Spleen (tissue), 7 donors: ENCODE measurements around the gene PRDX5.

ENCODE experiments used
- POLR2A ChIP-seq, 3 donors: fragments of 450-650 bp; IDR thresholded peaks; one replicate each; pipeline ENCODE4 v1.5.1; 2017; ENCODE audit warnings: antibody characterized with exemption in 3 of 3, mild to moderate bottlenecking in 1 of 3
- TF ChIP-seq, protein P1 (sequence below), 11 experiments: fragments of 200-600 bp in 7 of 11; fragments of 450-650 bp in 4 of 11; sonication (generic) in 4 of 11; IDR thresholded peaks in 8 of 11; conservative IDR thresholded peaks in 3 of 11; 1 replicate in 7 of 11; 2 replicates in 4 of 11; pipeline versions ENCODE4 v1.4.0 to v1.8.0; 2016 to 2021; ENCODE audit warnings: antibody characterized with exemption in 11 of 11, inconsistent platforms in 4 of 11, mild to moderate bottlenecking in 1 of 11
- donor health status: DM: no; HTN: no; CAD: no; lungs with moderate emphysema.
- donor health status: DM: no; HTN: no; CAD: no.
- donor health status: DM: no; HTN: no; CAD: no.

DNA sequence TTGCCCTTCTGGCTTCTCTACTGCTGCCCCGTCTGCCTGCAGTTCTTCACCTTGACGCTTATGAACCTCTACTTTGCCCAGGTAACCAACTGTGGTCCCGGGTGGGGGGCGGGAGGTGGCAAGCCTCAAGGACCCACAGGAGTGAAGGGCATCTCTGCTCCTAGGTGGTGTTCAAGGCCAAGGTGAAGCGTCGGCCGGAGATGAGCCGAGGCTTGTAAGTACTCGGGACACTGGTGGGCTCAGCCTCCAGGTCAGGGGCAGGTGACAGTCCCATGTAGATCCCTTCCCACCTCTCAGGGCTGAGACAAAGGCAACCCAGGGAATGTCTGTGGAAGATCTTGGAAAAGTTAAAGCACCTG, 31.1 kb upstream of the PRDX5 start:
- no peak for TF ChIP-seq POLR2A (IDR thresholded peaks at IDR 0.05)
- TF ChIP-seq, protein P1, sequence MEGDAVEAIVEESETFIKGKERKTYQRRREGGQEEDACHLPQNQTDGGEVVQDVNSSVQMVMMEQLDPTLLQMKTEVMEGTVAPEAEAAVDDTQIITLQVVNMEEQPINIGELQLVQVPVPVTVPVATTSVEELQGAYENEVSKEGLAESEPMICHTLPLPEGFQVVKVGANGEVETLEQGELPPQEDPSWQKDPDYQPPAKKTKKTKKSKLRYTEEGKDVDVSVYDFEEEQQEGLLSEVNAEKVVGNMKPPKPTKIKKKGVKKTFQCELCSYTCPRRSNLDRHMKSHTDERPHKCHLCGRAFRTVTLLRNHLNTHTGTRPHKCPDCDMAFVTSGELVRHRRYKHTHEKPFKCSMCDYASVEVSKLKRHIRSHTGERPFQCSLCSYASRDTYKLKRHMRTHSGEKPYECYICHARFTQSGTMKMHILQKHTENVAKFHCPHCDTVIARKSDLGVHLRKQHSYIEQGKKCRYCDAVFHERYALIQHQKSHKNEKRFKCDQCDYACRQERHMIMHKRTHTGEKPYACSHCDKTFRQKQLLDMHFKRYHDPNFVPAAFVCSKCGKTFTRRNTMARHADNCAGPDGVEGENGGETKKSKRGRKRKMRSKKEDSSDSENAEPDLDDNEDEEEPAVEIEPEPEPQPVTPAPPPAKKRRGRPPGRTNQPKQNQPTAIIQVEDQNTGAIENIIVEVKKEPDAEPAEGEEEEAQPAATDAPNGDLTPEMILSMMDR (IDR thresholded peaks at IDR 0.05 in 8 of 11, conservative IDR thresholded peaks at IDR 0.05 in 3 of 11): no peak
